ENCODE measurements around the gene DSC1.
"Not testable (repeated sequence)": the region's sequence is repeated elsewhere in the genome, so short reads cannot be mapped to it uniquely, and the experiment has no call there.

Gene DSC1

GRCh38 chr18:31170335-31170734 is 7.7 kb upstream of the DSC1 start:
- FAIRE-seq = no peak

GRCh38 chr18:31162419-31162793 is 250 bp downstream of the DSC1 start:
- no peak for FAIRE-seq

GRCh38 chr18:31161757-31162418 is 768 bp downstream of the DSC1 start:
- FAIRE-seq = no peak

- FAIRE-seq = no peak
Measured at GRCh38 chr18:31156821-31157763, 5.6 kb downstream of the DSC1 start.

DNA sequence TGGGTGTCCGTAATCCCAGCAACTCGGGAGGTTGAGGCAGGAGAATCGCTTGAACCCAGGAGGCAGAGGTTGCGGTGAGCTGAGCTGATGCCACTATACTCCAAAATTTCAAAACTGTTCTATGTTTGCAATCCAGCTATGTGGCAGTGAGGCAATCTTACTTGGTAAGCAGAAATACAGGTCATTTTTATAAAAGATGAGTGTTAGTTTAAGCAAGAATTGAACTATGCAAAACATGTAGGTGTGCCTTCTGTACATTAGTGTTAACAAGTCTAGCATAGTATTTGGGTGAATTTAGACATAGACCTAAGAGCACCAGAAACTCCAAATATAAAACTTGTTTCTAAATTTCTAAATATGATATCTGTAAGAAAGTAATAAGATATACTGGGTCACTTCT is 7.2 kb downstream of the DSC1 start:
- FAIRE-seq = no peak

GRCh38 chr18:31154181-31154580 is 8.5 kb downstream of the DSC1 start:
- FAIRE-seq = no peak

- FAIRE-seq = no peak
Measured at GRCh38 chr18:31149351-31149750, 13.3 kb downstream of the DSC1 start.

GRCh38 chr18:31148600-31148999 is 14.1 kb downstream of the DSC1 start:
- no peak for FAIRE-seq

GRCh38 chr18:31146809-31147208 is 15.8 kb downstream of the DSC1 start:
- FAIRE-seq = no peak

GRCh38 chr18:31143025-31143424 is 19.6 kb downstream of the DSC1 start:
- FAIRE-seq = no peak

DNA sequence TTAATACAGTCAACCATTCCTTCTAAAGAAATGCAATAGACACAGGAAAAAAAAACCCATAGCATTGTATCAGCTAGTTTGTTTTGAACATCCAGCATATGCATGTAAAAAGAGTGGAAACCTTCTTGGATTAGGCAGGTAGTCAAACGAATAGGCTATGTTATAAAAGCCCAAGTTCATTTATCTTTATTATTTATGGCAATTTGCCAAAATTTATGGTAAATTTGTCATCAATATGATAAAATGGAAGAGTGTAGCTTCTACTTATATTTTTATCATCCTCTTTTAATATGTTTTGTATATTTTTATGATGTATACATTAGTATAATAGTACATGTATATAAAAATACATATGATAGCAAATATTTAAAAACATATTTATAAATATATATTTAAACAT is 23.9 kb downstream of the DSC1 start:
- FAIRE-seq = peak; percentile 68

- no peak for FAIRE-seq
Measured at GRCh38 chr18:31134988-31135529, 27.6 kb downstream of the DSC1 start.

DNA sequence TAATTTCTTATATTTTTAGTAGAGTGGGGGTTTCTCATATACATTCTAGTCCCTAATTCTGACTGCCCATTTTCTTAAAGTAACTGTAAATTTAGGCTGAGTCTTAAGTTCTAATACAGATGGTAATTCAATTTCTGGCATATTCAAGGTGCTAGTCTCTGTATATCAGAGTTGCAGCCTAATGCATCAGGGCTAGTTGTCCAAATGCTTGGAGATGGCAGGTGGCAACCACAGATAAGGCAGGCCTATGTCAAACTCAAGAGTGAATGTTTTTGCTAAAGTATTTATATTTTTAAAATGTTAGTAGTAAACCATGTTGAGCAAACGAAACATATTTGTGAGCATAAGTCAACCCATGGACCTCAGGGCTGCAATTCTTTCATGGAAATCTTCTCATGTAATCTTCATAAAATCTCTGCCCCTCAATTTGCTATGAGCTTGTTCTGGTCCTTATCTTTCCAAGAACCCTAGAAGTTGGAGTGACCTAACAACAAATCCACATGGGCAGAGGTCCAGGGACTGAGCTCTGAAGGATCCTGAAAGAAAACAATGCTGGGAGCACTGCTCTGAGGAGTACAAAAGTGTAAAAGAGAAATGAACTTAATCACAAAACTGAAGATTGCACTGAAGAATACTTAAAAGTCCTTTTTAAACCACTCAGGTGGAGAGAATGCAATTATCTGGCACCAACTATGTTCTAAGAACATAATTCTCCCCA is 33.1 kb downstream of the DSC1 start:
- no peak for FAIRE-seq

- FAIRE-seq = no peak
Measured at GRCh38 chr18:31125878-31126277, 36.8 kb downstream of the DSC1 start.

- not testable (repeated sequence) for FAIRE-seq
Measured at GRCh38 chr18:31123125-31123524, 39.5 kb downstream of the DSC1 start.

DNA sequence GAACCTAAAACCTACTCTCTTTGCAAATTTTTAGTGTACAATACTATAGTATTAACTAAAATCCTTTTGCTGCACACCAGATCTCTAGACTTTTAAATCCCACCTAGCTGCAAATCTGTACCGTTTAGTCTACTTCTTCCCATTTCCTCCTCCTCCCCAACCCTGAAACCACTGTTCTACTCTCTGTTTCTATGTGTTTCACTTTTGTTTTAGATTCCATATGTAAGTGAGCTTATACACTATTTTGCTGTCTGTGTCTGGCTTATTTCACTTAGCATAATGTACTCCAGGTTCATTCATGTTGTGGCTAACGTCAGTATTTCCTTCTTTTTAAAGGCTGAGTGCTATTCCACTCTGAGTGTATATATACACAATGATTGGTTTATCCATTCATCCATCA is 42.1 kb downstream of the DSC1 start:
- FAIRE-seq = no peak

DNA sequence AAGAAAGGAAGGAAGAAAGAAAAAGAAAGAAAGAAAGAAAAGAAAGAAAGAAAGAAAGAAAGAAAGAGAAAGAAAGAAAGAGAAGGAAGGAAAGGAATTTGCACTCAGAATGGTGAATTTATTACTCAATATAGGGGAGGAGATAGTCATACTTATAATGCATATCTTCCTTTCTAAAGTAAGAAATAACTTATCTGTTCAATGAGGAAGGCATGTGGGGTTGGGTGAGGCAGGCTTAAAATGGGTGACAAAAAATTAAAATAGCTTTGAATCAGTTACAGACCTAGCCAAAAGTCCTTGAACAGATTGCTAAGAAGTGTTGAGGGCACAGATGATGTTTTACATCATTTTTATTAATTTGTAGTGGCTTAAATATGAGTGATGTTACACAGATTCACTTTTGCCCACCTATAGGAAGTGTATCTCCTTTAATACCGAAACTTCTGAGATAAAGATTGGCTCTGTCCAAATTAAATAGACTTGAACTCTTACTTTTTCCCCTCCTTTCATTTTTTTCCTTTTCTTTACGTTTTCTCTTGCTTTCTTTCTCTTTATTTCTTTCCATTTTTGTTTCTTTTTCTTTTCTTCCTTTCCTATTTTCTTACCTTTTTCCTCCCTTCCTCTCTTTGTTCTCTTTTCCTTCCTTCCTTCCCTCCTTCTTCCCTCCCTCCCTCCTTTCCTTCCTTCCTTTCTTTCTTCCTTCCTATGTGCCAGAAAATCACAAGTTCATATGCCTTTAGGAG is 45.6 kb downstream of the DSC1 start:
- FAIRE-seq = no peak

- FAIRE-seq = no peak
Measured at GRCh38 chr18:31112804-31113203, 49.9 kb downstream of the DSC1 start.

GRCh38 chr18:31105733-31106132 is 56.9 kb downstream of the DSC1 start:
- no peak for FAIRE-seq

DNA sequence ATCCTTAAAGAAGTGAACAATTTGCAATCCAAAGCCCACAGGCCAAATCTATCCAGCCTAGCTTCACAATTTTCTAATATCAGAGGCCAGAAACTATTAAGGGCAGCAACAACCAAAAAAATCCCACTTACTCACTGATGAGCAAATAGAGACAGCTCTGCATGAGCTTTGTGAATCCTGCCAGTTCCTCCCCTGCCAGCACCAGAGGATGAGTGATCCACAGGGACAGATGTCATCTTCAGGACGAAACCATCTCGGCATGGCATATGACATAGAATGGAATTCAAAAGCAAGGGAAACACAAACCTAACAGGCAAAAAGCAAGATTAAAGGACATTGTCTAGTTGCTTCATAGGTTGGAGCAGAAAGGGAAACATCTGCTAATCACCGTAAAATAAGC is 58.2 kb downstream of the DSC1 start:
- FAIRE-seq = no peak

GRCh38 chr18:31103423-31103822 is 59.2 kb downstream of the DSC1 start:
- FAIRE-seq = no peak

DNA sequence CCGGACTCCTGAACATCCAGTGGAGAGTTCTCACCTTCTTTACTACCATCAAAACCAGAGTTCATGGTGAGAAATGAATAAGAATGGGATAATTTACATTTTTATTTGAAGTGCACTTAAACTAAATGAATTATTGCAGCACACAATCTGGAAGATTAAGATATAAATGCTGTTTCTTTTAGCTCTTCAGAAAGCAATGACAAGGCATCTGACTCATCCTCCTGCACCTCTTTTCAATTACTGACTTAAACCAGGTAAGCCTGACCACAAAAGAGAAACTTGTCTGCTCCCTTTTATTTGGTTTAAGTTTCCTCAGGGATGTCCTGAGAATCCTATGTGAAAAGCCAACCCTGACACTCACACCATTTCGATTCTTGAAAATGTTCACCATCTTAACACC is 59.7 kb downstream of the DSC1 start:
- no peak for FAIRE-seq
